GM18873 (cell line): ENCODE measurements around the gene UFC1.
"Not testable (repeated sequence)": the region's sequence is repeated elsewhere in the genome, so short reads cannot be mapped to it uniquely, and the experiment has no call there.

Experiments
- ATAC-seq: cut with Tn5 transposase; IDR thresholded peaks from one replicate; pipeline ENCODE4 v1.9.1; 2021; ENCODE audit warnings: mild to moderate bottlenecking, moderate library complexity, moderate number of reproducible peaks; ENCODE audit not compliant: unreplicated experiment, low FRiP score

The UFC1 gene

GRCh38 chr1:161153682-161154337, at the start of gene UFC1:
Gene UFC1, plus strand, starts transcription at chr1:161153978. Its CDS starts 20 bp downstream, at chr1:161153998.
- no peak for ATAC-seq

- no peak for ATAC-seq
Observed at GRCh38 chr1:161106431-161106830, 47.3 kb upstream of the UFC1 start.

DNA sequence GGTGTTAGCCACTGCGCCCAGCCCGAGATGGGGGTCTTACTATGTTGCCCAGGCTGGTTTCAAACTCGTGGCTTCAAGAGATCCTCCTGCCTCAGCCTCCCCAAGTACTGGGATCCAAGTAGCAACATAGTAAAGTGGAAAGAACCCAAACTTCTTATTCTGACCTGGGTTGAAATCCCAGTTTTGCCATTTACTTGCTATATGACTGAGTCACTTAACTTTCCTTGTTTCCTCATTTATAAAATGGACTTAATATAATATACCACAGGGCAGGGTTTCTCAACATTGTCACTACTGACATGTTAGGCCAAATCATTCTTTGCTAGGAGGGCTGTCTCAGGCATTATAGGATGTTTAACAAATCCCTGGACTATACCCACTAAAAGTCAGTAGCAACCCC, 42.7 kb upstream of the UFC1 start:
- ATAC-seq = no peak

- ATAC-seq = no peak
Observed at GRCh38 chr1:161111527-161111926, 42.3 kb upstream of the UFC1 start.

DNA sequence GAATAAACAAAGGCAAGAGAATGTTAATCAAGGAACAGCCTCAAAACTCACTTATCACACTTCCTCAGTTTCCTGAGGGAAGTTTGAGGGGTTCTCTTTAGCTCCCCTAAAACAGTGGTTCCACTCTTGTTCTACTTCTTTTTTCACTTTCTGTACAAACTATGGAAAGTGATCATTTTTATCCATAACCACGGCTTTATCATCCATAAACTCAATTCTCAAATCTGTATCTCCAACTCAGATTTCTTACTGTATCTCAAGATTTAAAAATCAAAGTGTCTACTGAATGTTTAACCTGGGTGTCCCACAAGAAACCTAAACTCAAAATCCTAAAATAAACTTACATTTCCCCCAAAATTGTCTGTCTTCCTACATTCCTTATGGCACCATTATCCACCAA, 39.9 kb upstream of the UFC1 start:
- no peak for ATAC-seq

DNA sequence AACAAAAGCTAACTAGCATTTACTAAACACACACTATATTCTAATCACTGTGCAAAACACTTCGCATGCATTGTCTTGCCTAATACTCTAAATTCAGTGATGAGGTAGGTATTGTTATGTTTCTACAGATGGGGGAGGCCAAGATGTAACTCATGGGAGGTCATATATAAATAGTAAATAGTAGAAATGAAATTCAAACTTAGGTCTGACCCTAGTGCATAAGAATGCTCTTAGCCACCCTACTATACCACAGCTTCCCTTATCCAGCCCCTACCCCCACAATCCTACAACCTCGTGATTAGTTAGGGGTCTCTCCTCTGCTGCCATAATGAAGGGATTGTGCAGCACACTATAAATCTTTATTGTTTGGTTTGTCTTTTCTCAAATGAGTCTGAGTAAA, 39.2 kb upstream of the UFC1 start:
- no peak for ATAC-seq

GRCh38 chr1:161115132-161115711, 38.6 kb upstream of the UFC1 start:
- ATAC-seq = no peak

- ATAC-seq = not testable (repeated sequence)
Observed at GRCh38 chr1:161115961-161116360, 37.8 kb upstream of the UFC1 start.

DNA sequence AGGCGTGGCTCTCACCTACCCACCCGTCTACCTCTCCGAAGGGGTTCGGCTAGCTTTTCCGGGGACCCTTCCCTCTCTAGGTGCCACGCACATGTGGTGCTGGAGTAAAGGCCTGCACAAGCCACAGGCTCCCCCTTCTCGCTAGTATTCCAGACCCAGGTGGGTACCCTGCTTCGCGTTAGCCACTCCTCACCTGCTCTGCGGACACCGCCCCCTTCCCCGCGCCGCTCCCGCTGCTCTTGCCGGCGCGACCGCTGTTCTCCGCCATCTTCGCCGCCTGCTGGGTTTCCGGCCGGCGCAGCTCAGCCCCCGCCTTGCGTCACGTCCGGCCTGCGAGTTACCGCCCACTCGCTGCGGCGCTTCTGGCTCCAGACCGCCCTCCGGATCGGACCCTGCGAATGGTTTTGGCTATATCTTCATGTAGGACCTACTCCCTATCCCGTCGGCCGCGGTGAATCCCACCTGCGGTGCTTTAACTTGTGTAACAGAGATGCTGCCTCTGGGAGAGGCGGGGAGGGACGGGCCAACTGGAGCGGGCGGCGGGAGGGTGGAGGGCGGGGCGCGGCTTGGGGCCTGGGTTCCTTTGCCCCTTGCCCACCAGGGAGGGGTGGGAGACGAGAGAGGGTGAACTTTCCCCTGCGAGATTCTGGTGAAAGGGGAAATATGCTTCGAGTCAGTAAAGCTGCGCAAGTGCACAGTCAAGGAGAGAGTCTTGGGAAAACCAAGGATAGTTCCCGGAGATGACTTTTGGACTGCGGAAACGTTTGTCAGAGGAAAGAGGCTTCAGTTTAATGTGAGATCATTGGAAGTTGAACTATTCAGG, 35.8 kb upstream of the UFC1 start, which contains the start of the genes NIT1 and PFDN2:
NIT1 (plus strand) TSS at position 347 of the 823 bp plus-strand sequence; CDS start at position 419, 72 bp downstream.
PFDN2 (minus strand) TSS at position 279 of the 823 bp plus-strand sequence; CDS start at position 268, 11 bp downstream.
- ATAC-seq = peak; percentile 65

DNA sequence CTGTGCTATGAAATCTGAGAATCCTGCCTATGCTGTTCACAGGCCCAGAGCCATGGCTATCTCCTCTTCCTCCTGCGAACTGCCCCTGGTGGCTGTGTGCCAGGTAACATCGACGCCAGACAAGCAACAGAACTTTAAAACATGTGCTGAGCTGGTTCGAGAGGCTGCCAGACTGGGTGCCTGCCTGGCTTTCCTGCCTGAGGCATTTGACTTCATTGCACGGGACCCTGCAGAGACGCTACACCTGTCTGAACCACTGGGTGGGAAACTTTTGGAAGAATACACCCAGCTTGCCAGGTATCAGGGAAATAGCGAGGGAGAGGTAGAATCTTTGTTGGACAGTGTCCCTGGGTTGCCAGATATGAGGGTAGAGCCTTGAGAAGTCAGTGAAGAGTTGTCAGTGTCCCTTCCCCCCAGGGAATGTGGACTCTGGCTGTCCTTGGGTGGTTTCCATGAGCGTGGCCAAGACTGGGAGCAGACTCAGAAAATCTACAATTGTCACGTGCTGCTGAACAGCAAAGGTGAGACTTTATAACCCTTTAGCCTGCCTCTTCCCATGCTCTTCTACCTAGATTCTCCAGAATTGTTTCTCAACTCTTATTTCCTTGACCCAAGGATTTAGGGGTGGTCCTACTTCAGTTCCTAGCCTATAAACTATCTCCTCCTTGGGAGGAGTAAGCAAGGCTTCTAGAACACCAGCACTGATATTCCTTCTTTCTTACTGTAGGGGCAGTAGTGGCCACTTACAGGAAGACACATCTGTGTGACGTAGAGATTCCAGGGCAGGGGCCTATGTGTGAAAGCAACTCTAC, 34.5 kb upstream of the UFC1 start:
- peak; percentile 35 for ATAC-seq

DNA sequence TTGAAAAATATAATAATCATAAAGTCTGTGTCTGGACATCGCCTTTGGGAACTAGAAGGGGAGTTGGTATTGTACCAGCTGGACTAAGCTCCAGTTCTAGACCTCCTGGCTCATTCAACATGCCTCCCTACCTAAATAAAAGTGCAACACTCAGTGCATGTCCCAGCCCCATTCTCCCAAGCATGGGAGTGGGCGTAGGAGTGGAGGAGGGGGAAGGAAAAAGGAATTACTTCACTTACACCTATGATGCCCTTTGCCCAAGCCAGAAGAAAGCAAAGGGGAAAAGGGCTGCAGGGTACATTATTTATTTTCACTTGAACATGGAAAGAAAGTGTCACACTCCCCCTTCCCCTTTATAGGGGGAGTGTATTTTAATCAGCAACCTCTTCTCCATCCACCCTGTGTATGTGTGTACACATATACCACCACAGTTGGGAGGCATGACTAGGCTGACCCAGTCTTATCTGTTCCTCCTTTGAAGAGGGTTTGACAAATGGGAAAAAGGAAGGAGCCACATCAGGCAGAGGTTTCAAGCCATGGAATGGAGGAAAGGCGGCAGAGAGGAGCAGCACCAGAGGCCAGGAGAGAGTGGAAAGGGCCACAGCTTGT, 32.6 kb upstream of the UFC1 start:
- no peak for ATAC-seq

DNA sequence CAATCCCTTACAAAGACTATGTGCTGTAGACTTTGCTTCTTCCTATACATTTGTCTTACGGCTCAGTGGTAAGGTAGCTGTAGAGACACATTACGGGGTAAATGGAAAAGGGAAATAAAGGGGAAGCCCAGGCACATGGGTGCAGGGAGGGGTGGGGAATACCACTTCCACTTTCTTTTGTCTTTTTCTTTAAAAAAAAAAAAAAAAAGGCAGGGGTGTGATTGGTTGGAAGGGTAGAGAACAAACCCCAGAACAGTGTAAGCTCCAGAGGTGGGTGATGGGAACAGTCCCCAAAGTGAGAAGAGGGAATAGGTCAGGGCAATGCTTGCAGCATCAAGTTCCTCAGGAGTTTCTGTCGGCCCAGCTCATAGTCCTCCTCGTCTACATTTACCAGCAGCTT, 31.9 kb upstream of the UFC1 start:
- ATAC-seq = no peak

DNA sequence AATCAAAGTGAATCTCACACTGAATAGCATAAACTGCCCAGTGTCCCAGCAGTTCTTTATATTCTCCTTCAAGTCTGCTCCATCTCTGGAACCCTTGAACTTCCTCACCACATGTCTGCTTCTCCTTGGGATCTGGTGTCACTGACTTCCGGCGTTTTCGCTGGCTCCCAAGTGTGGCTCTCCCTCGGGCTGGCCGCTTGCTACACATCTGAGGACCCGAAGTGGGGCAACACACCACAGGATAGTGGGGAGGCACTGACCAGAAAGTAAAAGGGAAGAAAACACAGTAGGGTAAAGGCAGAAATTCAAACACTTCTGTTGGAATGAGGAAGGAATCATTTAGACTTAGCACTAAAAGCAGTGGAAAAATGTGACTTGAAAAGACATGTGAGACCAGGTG, 30.8 kb upstream of the UFC1 start:
- ATAC-seq = no peak

GRCh38 chr1:161127649-161128048, 26.1 kb upstream of the UFC1 start:
- ATAC-seq = no peak

GRCh38 chr1:161128591-161129420, 25.0 kb upstream of the UFC1 start:
- no peak for ATAC-seq

DNA sequence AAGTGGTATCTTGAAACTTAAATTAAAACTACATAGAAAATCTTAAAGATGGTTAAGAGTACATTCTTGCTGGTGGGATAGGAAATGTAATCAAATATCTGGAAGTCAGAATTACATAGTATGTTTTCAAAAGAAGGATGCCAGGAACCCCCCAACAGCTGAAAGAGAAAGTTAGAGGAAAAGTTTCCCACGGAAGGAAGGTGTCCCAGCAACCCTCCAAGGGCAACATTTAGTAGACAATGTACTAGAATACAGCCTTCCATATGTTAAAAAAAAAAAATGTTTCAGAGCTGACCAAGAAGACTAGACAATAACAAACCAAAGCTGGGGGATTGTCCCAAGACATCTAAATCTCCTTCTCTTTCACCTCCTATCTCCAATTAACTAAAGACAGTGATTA, 23.5 kb upstream of the UFC1 start:
- ATAC-seq = no peak

DNA sequence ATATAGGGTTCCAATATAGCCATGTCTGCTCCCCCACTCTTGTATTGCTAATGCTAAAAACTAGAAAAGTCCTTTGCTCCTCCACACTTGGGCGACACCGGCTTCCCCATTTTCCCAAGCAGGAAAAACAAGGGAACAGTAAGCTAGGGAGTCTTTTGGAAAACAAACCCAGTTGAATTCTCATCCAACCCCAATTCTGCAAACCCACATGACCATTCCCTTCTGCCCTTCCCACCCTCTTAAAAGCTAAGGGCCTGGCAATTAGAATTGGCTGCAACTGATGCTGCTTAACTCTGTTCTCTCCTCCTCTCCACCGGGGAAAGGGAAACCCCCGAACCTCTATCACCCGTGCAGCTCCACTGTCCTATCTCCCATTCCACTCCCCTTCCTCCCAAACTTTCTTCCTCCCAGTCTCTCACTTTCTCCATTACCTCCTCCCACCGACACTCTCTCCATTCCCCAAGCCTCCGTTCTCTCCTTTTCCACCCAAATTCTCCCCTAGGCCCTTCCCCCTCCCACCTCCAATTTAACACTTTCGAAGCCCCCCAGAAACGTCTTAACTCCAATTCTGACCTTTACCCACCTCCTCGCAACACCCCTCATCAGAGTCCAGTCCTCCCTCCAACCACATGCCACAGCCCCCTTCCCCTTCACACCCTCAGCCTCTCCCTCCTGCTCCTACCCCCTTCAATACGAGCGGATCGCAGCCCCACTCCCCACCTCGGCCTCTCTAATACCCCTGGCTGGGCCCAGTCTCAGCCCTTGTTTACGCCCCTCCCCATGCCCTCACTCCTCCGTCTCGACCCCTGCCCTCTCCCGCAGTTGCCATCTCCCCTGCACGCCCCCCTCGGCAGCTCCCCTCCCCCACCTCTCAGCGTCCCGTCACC, 22.0 kb upstream of the UFC1 start:
- no peak for ATAC-seq
